HL-60 (cell line): ENCODE data around the gene PLCB1.

Source experiments
- GABPA ChIP-seq: IDR thresholded peaks from 2 replicates; pipeline ENCODE4 v1.6.1; 2012; ENCODE audit warnings: low read depth
- REST ChIP-seq: IDR thresholded peaks from 2 replicates; pipeline ENCODE4 v1.6.1; 2012; ENCODE audit warnings: low read depth; ENCODE audit not compliant: insufficient replicate concordance
- SPI1 ChIP-seq: IDR thresholded peaks from 2 replicates; pipeline ENCODE4 v1.6.1; 2012; ENCODE audit warnings: low read depth, mild to moderate bottlenecking, borderline replicate concordance
- TF ChIP-seq, protein P1 (sequence below): IDR thresholded peaks from one replicate; pipeline ENCODE4 v1.5.1; 2011; ENCODE audit warnings: low read length, control low read depth, inconsistent platforms; ENCODE audit not compliant: insufficient read depth

DNA sequence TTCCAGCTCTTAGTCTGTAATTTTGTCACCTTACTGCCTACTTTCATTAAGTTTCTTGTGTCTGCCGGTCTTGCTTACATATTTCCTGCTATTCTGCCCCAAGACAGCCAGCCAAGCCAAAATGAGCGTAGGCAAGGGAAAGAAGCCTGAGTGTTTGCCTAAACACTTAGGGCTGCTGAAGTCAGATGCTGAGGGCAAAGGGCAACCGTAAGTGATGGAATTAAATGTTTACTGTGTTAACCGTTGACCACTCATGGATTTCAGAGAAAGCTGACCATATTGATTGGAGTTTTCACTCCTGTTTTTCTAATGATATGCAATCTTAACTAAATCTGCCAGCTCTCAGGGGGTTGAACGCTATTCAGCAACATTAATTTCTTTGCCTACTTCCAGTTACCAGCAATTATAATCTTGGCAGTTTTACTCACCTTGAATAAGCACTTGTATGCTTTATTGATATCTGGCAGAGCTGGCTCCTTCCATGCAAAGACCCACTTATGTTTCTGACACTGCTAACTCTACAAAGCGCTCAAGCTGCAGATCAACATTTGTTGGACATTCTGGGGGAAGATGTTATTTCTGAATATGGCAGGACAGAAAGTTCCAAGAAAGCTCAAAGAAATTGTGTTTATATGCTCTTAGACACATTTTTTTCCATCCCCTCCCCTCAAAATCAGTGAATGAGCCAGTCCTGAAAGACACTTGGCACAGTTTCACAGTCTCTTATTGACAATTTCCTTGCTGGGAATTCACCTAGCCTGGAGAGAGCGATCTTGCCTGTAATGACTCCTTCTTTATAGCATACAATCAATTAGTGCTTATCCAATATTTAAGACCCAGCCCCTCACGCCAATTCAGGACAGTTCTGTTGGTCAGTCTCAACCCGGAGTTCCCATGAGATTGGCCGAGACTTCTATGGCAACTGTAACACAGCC is 183.8 kb downstream of the PLCB1 start:
- TF ChIP-seq, protein P1, sequence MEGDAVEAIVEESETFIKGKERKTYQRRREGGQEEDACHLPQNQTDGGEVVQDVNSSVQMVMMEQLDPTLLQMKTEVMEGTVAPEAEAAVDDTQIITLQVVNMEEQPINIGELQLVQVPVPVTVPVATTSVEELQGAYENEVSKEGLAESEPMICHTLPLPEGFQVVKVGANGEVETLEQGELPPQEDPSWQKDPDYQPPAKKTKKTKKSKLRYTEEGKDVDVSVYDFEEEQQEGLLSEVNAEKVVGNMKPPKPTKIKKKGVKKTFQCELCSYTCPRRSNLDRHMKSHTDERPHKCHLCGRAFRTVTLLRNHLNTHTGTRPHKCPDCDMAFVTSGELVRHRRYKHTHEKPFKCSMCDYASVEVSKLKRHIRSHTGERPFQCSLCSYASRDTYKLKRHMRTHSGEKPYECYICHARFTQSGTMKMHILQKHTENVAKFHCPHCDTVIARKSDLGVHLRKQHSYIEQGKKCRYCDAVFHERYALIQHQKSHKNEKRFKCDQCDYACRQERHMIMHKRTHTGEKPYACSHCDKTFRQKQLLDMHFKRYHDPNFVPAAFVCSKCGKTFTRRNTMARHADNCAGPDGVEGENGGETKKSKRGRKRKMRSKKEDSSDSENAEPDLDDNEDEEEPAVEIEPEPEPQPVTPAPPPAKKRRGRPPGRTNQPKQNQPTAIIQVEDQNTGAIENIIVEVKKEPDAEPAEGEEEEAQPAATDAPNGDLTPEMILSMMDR: no peak
- TF ChIP-seq GABPA (no peak), SPI1 (no peak), REST (no peak)
